ENCODE results near the gene HTR5A.

HTR5A gene

DNA sequence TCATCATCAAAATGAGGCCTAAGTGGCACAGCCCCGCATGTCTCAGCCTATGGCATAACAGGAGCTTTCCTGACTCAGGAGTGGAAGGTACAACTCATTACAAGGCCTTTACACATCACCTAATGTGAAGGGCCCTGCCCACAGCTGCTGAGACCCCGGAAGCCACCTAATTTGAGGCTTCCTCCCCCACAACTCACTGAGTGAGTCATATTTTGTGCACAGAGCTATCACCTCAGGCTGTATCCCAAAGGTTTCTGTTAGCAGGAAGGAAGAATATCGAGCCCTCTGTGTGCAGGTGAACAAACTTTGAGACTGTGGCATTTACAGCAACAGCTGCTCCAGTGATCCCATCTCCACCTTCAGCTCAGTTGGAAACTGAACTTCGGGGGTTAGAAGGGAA is 20.6 kb downstream of the HTR5A start:
- H3K36me3 ChIP-seq (ENCODE audit: control insufficient read depth, low read length): no peaks in the 10 kb centered on the region
- no peaks in the 10 kb centered on the region for H3K79me2 ChIP-seq (ENCODE audit: control insufficient read depth, low read length)
- H3K9me2 ChIP-seq (replicated peaks; ENCODE audit: control insufficient read depth, low read length): no peaks in the 10 kb centered on the region
- H3K4me2 ChIP-seq (ENCODE audit: low read length): no peak overlapping the region
- no peaks in the 10 kb centered on the region for H4K20me1 ChIP-seq (ENCODE audit: control insufficient read depth, insufficient read depth, low read depth, low read length)
- 0 out of 2 replicates have a peak, but pooled peaks cover 8% of the 10 kb centered on the region for H3K27me3 ChIP-seq (ENCODE audit: control insufficient read depth, low read length)
- no peak for TF ChIP-seq EZH2phosphoT487 (IDR thresholded peaks at IDR 0.05; ENCODE audit: borderline replicate concordance, low read length)
- TF ChIP-seq, protein P1, sequence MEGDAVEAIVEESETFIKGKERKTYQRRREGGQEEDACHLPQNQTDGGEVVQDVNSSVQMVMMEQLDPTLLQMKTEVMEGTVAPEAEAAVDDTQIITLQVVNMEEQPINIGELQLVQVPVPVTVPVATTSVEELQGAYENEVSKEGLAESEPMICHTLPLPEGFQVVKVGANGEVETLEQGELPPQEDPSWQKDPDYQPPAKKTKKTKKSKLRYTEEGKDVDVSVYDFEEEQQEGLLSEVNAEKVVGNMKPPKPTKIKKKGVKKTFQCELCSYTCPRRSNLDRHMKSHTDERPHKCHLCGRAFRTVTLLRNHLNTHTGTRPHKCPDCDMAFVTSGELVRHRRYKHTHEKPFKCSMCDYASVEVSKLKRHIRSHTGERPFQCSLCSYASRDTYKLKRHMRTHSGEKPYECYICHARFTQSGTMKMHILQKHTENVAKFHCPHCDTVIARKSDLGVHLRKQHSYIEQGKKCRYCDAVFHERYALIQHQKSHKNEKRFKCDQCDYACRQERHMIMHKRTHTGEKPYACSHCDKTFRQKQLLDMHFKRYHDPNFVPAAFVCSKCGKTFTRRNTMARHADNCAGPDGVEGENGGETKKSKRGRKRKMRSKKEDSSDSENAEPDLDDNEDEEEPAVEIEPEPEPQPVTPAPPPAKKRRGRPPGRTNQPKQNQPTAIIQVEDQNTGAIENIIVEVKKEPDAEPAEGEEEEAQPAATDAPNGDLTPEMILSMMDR (IDR thresholded peaks at IDR 0.05; ENCODE audit: low read depth, low read length, poor library complexity, severe bottlenecking): no peak
- H3K27ac ChIP-seq (ENCODE audit: low read depth, low read length): no peak overlapping the region
- no peaks in the 10 kb centered on the region for H3F3A ChIP-seq (ENCODE audit: control insufficient read depth, insufficient read depth)
- H3K4me3 ChIP-seq (ENCODE audit: low read length): no peak overlapping the region
- H3K4me1 ChIP-seq (ENCODE audit: control insufficient read depth, low read length): no peaks in the 10 kb centered on the region
- no peaks in the 10 kb centered on the region for H3K9me3 ChIP-seq (ENCODE audit: control insufficient read depth, insufficient read depth, low read length)

DNA sequence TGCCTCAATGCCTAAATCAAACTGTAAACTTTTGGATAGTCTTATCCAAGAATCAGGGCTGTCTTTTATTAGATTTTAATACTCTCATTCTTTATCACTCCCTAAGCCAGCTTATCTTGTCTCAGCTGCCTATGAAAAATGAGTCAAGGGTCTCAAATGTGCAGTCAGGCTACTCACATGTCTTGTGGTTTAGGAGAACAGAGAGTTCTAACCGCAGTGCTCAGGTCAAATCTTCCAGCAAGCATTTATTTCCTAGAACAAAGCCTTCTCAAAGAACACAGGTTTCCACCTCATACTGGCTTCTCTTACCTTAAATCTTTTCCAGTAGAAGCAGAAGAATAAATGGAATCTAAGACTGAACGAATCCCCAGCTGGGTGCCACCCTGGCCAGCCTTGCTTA is 23.5 kb downstream of the HTR5A start:
- Histone ChIP-seq H3K9me3 (ENCODE audit: control insufficient read depth, insufficient read depth, low read length) (no peaks in the 10 kb centered on the region), H4K20me1 (ENCODE audit: control insufficient read depth, insufficient read depth, low read depth, low read length) (no peaks in the 10 kb centered on the region), H3K4me2 (ENCODE audit: low read length) (no peak overlapping the region), H3K27ac (ENCODE audit: low read depth, low read length) (no peak overlapping the region), H3K36me3 (ENCODE audit: control insufficient read depth, low read length) (no peaks in the 10 kb centered on the region), H3K9me2 (replicated peaks; ENCODE audit: control insufficient read depth, low read length) (no peaks in the 10 kb centered on the region), H3F3A (ENCODE audit: control insufficient read depth, insufficient read depth) (no peaks in the 10 kb centered on the region), H3K4me1 (ENCODE audit: control insufficient read depth, low read length) (no peaks in the 10 kb centered on the region), H3K4me3 (ENCODE audit: low read length) (no peak overlapping the region), H3K79me2 (ENCODE audit: control insufficient read depth, low read length) (no peaks in the 10 kb centered on the region), H3K27me3 (ENCODE audit: control insufficient read depth, low read length) (0 out of 2 replicates have a peak, but pooled peaks cover 8% of the 10 kb centered on the region)
- TF ChIP-seq, protein P1 (IDR thresholded peaks at IDR 0.05; ENCODE audit: low read depth, low read length, poor library complexity, severe bottlenecking): no peak
- TF ChIP-seq EZH2phosphoT487 (IDR thresholded peaks at IDR 0.05; ENCODE audit: borderline replicate concordance, low read length): no peak

DNA sequence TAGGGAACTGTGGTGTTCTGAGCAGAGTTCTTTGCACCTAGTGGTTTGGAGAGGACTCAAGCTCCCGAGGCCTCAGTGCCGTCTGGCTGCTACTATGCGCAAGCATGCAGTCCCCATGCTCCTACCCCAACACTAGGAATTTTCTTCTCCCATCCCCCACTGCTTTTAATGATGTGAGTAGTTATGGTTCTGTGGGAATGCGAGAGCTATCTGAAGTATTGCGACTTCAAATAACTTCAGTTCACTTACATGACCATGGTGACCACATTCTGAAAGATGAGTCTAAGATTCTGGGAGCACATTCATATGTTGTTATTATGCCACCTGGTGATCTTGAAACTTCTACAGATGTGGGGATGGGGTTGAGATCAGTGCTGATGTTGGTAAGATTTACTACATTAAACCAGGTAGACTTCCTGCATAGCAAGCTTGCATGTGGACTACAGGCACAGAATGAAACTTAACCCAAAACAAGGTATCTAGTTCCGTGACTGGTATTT is 24.6 kb downstream of the HTR5A start:
- no peak for TF ChIP-seq EZH2phosphoT487 (IDR thresholded peaks at IDR 0.05; ENCODE audit: borderline replicate concordance, low read length)
- TF ChIP-seq, protein P1 (IDR thresholded peaks at IDR 0.05; ENCODE audit: low read depth, low read length, poor library complexity, severe bottlenecking): no peak
- no peaks in the 10 kb centered on the region for H3K4me1 ChIP-seq (ENCODE audit: control insufficient read depth, low read length)
- H3K27me3 ChIP-seq (ENCODE audit: control insufficient read depth, low read length): 0 out of 2 replicates have a peak, but pooled peaks cover 8% of the 10 kb centered on the region
- H3K9me2 ChIP-seq (replicated peaks; ENCODE audit: control insufficient read depth, low read length): no peaks in the 10 kb centered on the region
- H3K36me3 ChIP-seq (ENCODE audit: control insufficient read depth, low read length): no peaks in the 10 kb centered on the region
- no peaks in the 10 kb centered on the region for H3K79me2 ChIP-seq (ENCODE audit: control insufficient read depth, low read length)
- no peaks in the 10 kb centered on the region for H3F3A ChIP-seq (ENCODE audit: control insufficient read depth, insufficient read depth)
- no peak overlapping the region for H3K4me3 ChIP-seq (ENCODE audit: low read length)
- H3K4me2 ChIP-seq (ENCODE audit: low read length): no peak overlapping the region
- H3K27ac ChIP-seq (ENCODE audit: low read depth, low read length): no peak overlapping the region
- no peaks in the 10 kb centered on the region for H4K20me1 ChIP-seq (ENCODE audit: control insufficient read depth, insufficient read depth, low read depth, low read length)
- no peaks in the 10 kb centered on the region for H3K9me3 ChIP-seq (ENCODE audit: control insufficient read depth, insufficient read depth, low read length)

All from DOHH2 (cell line).